ENCODE results near the gene LHFPL2. TPM values are rescaled to one million over a fixed set of nuclear protein-coding genes. Genes with fewer than 3 reads are reported as not detected.
A peak's percentile ranks its signal among the peaks of the same experiment; 100 is the strongest.

The LHFPL2 gene
- total and polyA plus RNA-seq, 2 of the 4 experiments (the other 2 are of a cell fraction): 6.5 to 11.3 TPM

DNA sequence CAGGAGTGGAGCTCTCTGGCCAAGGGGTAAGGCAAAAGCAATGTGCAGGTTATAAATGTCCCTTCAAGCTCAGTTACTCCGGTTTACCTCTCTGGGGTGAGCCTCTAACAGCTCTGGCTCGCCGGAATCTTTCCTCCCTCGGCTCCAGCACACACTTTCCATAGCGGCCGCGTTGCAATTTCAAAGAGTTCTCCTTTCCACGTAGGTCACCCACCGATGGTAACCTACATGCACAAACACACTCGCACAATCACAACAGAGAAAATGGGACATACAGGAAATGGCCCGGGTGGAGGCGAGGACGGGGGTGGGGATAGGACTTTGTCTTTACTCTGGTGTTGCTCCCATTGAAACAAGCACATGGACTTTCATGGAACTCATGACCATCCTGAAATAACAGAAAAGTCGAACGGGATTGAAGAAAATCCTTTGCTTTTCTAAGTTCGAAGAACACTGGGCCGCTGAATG, 1.2 kb downstream of the LHFPL2 start:
- ATAC-seq (ENCODE audit: low read depth) (no peak), DNase-seq (peak; percentile 47)
- Histone ChIP-seq H3K4me2 (ENCODE audit: low read depth, low read length) (peak overlapping the region; percentile 96), H4K20me1 (ENCODE audit: insufficient read depth, low read length) (peaks cover 16% of the 10 kb centered on the region; the same call in 1 of the 2 replicates), H3K4me1 (ENCODE audit: control insufficient read depth, insufficient read depth, low read length) (peaks cover 14% of the 10 kb centered on the region), H3K4me3 (ENCODE audit: insufficient read depth, low read depth, low read length) (peak overlapping the region; percentile 95), H4K91ac (ENCODE audit: insufficient read depth, low read depth, low read length) (peak overlapping the region; percentile 74), H3K27ac (ENCODE audit: insufficient read depth, low read length) (peak overlapping the region; percentile 96), H4K5ac (ENCODE audit: low read depth, low read length) (peak overlapping the region; percentile 37; the same call in 1 of the 2 replicates), H3K9me1 (ENCODE audit: insufficient read depth, low read length) (peaks cover 13% of the 10 kb centered on the region), H3K36me3 (ENCODE audit: control insufficient read depth, insufficient read depth, low read length) (peaks cover 7% of the 10 kb centered on the region), H2BK20ac (ENCODE audit: low read depth, low read length) (peak overlapping the region; percentile 16), H3K18ac (ENCODE audit: low read depth, low read length) (peak overlapping the region; percentile 33), H2BK5ac (ENCODE audit: low read depth, low read length, poor library complexity, severe bottlenecking) (peak overlapping the region; percentile 87), H2BK120ac (ENCODE audit: low read depth, low read length) (peak overlapping the region; percentile 75), H3K27me3 (ENCODE audit: control insufficient read depth, insufficient read depth, low read length) (no peaks in the 10 kb centered on the region), H2AFZ (replicated peaks; ENCODE audit: low read length, poor library complexity) (peak overlapping the region; percentile 91), H3K56ac (ENCODE audit: extremely low read depth, insufficient read depth, low read length) (peak overlapping the region; percentile 89), H3K9ac (ENCODE audit: low read depth, low read length) (peak overlapping the region; percentile 95), H2AK9ac (replicated peaks; ENCODE audit: low read depth, low read length, poor library complexity) (peak overlapping the region; percentile 90), H3K23ac (ENCODE audit: low read depth, low read length) (peak overlapping the region; percentile 85), H2BK15ac (ENCODE audit: low read depth, low read length) (peak overlapping the region; percentile 71), H3K4ac (ENCODE audit: low read depth, low read length) (peak overlapping the region; percentile 83), H3K9me3 (ENCODE audit: control insufficient read depth, insufficient read depth, low read length) (no peaks in the 10 kb centered on the region), H3K14ac (replicated peaks; ENCODE audit: low read depth, low read length) (peak overlapping the region; percentile 94), H2AK5ac (ENCODE audit: low read depth, low read length) (peak overlapping the region; percentile 92), H4K8ac (ENCODE audit: low read depth in 2 of 2, low read length in 2 of 2) (peak overlapping the region; percentile 26 to 78), H3K79me1 (ENCODE audit: low read depth in 1 of 2, low read length in 2 of 2) (peaks cover 23 to 55% of the 10 kb centered on the region in 2 experiments)
- CTCF ChIA-PET: interaction anchor here (1.1 to 2.0 kb wide), 2 partner anchors 33 to 123 kb away, joined by 3 to 8 read pairs; no protein-coding TSS in a partner anchor
- TSS peak; percentile 34 for BruUV-seq (replicated peaks)
- in situ Hi-C loops (cut with MboI; ENCODE audit: low sequenced_read_pairs): no loop called here
- intact Hi-C loops (cut with micrococcal nuclease): loop anchor here (5.0 kb wide), 7 partner anchors 55 to 320 kb away; partner anchors contain the start of gene SCAMP1
- TF ChIP-seq MAZ (IDR thresholded peaks at IDR 0.05; ENCODE audit: borderline replicate concordance, low read depth, low read length) (no peak), CHD1 (IDR thresholded peaks at IDR 0.05; ENCODE audit: low read depth, low read length) (no peak), CEBPB (IDR thresholded peaks at IDR 0.05; ENCODE audit: low read depth, low read length) (no peak), CTCF (conservative IDR thresholded peaks at IDR 0.05; ENCODE audit: low read depth, low read length) (no peak), SMC3 (IDR thresholded peaks at IDR 0.05; ENCODE audit: low read depth, low read length) (0 out of 2 replicates have a peak, but pooled peaks have one; percentile 5), MXI1 (IDR thresholded peaks at IDR 0.05; ENCODE audit: borderline replicate concordance, low read depth, low read length) (peak; percentile 57), RFX5 (IDR thresholded peaks at IDR 0.05; ENCODE audit: low read depth, low read length) (no peak)
- WGBS, 2 experiments (ENCODE audit: extremely low coverage in 2 of 2, insufficient read length in 1 of 2): 0% methylated on average over 1 of the region's 17 CpGs; no CpG with 5 or more reads in 1 of the 2 experiments
- dilution Hi-C loops (cut with HindIII; ENCODE audit: low sequenced_read_pairs, unreplicated experiment): no loop called here
- POLR2A ChIA-PET (ENCODE audit: unreplicated experiment): no interaction called here

Data from IMR-90 (cell line).